ENCODE results near the gene PPIF.

PPIF gene

DNA sequence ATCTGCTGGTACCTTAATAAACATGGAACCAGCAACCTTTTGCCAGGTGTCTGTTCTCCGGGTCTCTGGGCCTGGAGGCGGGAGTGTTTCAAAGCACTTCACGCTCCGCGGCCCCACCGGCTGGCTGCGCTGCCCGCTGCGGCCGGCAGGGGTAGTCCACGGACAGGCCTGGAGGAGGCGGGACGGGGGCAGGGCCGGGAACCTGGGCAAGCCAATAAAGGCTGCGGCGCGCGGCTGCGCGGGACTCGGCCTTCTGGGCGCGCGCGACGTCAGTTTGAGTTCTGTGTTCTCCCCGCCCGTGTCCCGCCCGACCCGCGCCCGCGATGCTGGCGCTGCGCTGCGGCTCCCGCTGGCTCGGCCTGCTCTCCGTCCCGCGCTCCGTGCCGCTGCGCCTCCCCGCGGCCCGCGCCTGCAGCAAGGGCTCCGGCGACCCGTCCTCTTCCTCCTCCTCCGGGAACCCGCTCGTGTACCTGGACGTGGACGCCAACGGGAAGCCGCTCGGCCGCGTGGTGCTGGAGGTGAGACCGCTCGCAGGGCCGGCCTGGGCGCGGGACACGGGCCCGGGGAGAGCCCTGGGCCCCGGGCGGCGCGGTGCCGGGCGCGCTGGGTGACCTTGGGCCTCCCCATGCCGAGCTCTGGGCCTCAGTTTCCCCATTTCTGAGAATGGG is at the start of gene PPIF:
Gene PPIF, plus strand, starts transcription at position 244 of the 668 bp plus-strand sequence. Its CDS starts 80 bp downstream, at position 324.
- POLR2A ChIA-PET = interaction anchor here (0.7 to 2.0 kb wide), 5 partner anchors 11 to 140 kb away, joined by 3 to 7 read pairs (median 5); no protein-coding TSS in a partner anchor
- peak; percentile 61 for TF ChIP-seq LEF1 (IDR thresholded peaks at IDR 0.05; ENCODE audit: borderline replicate concordance)
- no peak for TF ChIP-seq FOXM1 (IDR thresholded peaks at IDR 0.05; ENCODE audit: borderline replicate concordance)
- TF ChIP-seq SUZ12 (IDR thresholded peaks at IDR 0.05) = no peak
- TF ChIP-seq ELF4 (IDR thresholded peaks at IDR 0.05) = no peak
- TF ChIP-seq FOXK2 (IDR thresholded peaks at IDR 0.05) = no peak
- TF ChIP-seq HDGF (IDR thresholded peaks at IDR 0.05; ENCODE audit: borderline replicate concordance) = no peak
- peak; percentile 95 for DNase-seq (ENCODE audit: extremely low spot score)
- CTCF ChIA-PET = no interaction called here

DNA sequence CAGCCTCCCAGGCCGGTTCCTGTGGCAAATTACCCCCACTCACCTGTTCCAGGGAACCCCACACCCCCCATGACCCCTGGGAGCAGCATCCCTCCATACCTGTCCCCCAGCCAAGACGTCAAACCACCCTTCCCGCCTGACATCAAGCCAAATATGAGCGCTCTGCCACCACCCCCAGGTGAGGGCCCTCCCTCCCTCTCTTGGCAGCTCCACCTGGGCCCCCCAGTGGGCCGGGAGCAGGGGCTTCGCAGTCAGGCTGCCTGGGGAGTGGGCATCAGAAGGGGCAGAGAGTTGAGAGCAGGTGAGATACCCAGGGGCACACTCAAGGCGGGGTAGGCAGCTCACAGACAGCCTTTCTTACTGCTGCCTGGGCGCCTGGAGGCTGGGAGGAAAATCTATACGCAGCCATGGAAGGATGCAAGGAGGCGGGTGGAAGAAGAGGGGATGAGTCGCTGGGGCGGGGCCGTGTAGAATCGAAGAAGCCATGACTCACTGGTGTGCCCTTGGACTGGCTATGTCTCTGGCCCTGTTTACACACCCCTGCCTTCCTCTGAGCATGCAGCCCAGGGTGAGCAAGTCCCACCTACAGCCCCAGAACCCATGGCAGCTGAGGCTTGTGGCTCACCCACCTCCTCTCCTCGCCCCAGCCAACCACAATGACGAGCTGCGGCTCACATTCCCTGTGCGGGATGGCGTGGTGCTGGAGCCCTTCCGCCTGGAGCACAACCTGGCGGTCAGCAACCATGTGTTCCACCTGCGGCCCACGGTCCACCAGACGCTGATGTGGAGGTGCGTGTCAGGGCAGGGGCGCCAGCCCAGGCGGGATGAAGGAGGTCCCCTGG is 48.6 kb upstream of the PPIF start:
- POLR2A ChIA-PET = no interaction called here
- CTCF ChIA-PET = no interaction called here
- no peak for TF ChIP-seq FOXA1 (IDR thresholded peaks at IDR 0.05)
- no peak for TF ChIP-seq TARDBP (IDR thresholded peaks at IDR 0.05)
- TF ChIP-seq ARNT (IDR thresholded peaks at IDR 0.05) = no peak
- TF ChIP-seq L3MBTL2 (conservative IDR thresholded peaks at IDR 0.05) = no peak
- TF ChIP-seq ELF4 (IDR thresholded peaks at IDR 0.05) = no peak
- no peak for TF ChIP-seq CTBP1 (IDR thresholded peaks at IDR 0.05; ENCODE audit: borderline replicate concordance)
- TF ChIP-seq NFRKB (IDR thresholded peaks at IDR 0.05) = no peak
- no peak for TF ChIP-seq SP1 (IDR thresholded peaks at IDR 0.05)
- TF ChIP-seq LEF1 (IDR thresholded peaks at IDR 0.05; ENCODE audit: borderline replicate concordance) = no peak
- peak; percentile 19 for DNase-seq (ENCODE audit: extremely low spot score)

DNA sequence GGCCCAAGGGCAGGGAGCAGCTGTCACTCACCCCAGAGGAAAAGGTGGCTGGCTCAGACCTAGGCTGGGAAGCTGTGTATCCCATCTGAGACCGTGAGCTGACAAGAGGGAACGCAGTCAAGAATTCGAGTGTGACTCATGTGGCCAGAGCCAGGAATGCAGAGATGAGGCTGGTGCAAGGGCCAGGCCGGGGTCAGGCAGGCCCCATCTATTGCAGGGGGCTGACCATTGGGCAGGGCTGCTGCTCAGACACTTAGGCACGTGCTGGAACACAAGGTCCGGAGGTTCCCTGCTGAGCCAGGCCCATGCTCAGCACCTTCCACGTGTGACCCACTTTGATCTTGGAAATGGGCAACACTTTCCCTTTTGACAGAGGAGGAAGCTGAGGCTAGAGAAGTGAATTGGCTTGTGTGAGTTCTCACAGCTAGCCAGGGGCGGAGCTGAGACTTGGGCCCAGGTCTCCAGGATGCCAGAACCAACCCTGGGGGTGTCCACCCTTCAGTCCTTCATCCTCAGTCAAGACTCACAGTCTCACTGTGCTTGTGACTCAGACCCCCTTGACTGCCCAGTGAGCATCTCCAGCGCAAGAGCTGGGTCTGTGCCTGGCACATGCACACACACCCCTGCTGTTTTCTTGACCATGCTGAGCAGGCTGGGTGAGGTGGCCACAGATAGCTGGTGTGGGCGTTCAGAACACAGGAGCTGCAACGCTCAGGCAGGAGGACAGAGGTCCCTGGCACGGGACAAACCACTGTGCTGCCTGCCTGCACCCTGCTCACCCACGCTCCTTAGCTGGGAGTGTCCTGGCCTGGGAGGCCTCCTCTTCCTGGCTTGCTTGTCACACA is 47.6 kb upstream of the PPIF start:
- ChIA-PET POLR2A (no interaction called here), CTCF (no interaction called here)
- no peak for DNase-seq (ENCODE audit: extremely low spot score)
- TF ChIP-seq ELF4 (IDR thresholded peaks at IDR 0.05) (no peak), L3MBTL2 (conservative IDR thresholded peaks at IDR 0.05) (no peak), BHLHE40 (IDR thresholded peaks at IDR 0.05; ENCODE audit: borderline replicate concordance) (no peak), FOXK2 (IDR thresholded peaks at IDR 0.05) (no peak), CTBP1 (IDR thresholded peaks at IDR 0.05; ENCODE audit: borderline replicate concordance) (no peak), HDGF (IDR thresholded peaks at IDR 0.05; ENCODE audit: borderline replicate concordance) (no peak), TARDBP (IDR thresholded peaks at IDR 0.05) (no peak), ZNF384 (IDR thresholded peaks at IDR 0.05) (no peak), SP1 (IDR thresholded peaks at IDR 0.05) (no peak), LEF1 (IDR thresholded peaks at IDR 0.05; ENCODE audit: borderline replicate concordance) (no peak), FOXM1 (IDR thresholded peaks at IDR 0.05; ENCODE audit: borderline replicate concordance) (no peak), NFRKB (IDR thresholded peaks at IDR 0.05) (no peak), SUZ12 (IDR thresholded peaks at IDR 0.05) (no peak), FOXA1 (IDR thresholded peaks at IDR 0.05) (no peak)
- TF ChIP-seq, protein P1, sequence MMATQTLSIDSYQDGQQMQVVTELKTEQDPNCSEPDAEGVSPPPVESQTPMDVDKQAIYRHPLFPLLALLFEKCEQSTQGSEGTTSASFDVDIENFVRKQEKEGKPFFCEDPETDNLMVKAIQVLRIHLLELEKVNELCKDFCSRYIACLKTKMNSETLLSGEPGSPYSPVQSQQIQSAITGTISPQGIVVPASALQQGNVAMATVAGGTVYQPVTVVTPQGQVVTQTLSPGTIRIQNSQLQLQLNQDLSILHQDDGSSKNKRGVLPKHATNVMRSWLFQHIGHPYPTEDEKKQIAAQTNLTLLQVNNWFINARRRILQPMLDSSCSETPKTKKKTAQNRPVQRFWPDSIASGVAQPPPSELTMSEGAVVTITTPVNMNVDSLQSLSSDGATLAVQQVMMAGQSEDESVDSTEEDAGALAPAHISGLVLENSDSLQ (IDR thresholded peaks at IDR 0.05) = no peak

DNA sequence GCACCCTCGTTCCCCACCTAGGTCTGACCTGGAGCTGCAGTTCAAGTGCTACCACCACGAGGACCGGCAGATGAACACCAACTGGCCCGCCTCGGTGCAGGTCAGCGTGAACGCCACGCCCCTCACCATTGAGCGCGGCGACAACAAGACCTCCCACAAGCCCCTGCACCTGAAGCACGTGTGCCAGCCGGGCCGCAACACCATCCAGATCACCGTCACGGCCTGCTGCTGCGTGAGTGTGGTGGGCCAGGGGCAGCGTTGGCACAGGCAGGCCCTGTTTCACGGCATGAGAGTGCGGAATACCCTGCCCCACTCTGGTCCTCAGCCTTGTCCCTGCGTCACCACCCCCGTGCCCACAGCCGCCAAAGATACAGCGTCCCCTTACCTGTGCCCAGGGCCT is 46.6 kb upstream of the PPIF start:
- CTCF ChIA-PET = no interaction called here
- POLR2A ChIA-PET = no interaction called here
- no peak for DNase-seq (ENCODE audit: extremely low spot score)
- TF ChIP-seq ARNT (IDR thresholded peaks at IDR 0.05) (no peak), FOXK2 (IDR thresholded peaks at IDR 0.05) (no peak), L3MBTL2 (conservative IDR thresholded peaks at IDR 0.05) (no peak), CTBP1 (IDR thresholded peaks at IDR 0.05; ENCODE audit: borderline replicate concordance) (no peak), SP1 (IDR thresholded peaks at IDR 0.05) (no peak), ELF4 (IDR thresholded peaks at IDR 0.05) (no peak), ZNF384 (IDR thresholded peaks at IDR 0.05) (no peak), FOXM1 (IDR thresholded peaks at IDR 0.05; ENCODE audit: borderline replicate concordance) (no peak), SUZ12 (IDR thresholded peaks at IDR 0.05) (no peak), HDGF (IDR thresholded peaks at IDR 0.05; ENCODE audit: borderline replicate concordance) (no peak), BHLHE40 (IDR thresholded peaks at IDR 0.05; ENCODE audit: borderline replicate concordance) (no peak), LEF1 (IDR thresholded peaks at IDR 0.05; ENCODE audit: borderline replicate concordance) (no peak), FOXA1 (IDR thresholded peaks at IDR 0.05) (no peak), NFRKB (IDR thresholded peaks at IDR 0.05) (no peak), TARDBP (IDR thresholded peaks at IDR 0.05) (no peak)
- TF ChIP-seq, protein P1 (IDR thresholded peaks at IDR 0.05) = no peak

DNA sequence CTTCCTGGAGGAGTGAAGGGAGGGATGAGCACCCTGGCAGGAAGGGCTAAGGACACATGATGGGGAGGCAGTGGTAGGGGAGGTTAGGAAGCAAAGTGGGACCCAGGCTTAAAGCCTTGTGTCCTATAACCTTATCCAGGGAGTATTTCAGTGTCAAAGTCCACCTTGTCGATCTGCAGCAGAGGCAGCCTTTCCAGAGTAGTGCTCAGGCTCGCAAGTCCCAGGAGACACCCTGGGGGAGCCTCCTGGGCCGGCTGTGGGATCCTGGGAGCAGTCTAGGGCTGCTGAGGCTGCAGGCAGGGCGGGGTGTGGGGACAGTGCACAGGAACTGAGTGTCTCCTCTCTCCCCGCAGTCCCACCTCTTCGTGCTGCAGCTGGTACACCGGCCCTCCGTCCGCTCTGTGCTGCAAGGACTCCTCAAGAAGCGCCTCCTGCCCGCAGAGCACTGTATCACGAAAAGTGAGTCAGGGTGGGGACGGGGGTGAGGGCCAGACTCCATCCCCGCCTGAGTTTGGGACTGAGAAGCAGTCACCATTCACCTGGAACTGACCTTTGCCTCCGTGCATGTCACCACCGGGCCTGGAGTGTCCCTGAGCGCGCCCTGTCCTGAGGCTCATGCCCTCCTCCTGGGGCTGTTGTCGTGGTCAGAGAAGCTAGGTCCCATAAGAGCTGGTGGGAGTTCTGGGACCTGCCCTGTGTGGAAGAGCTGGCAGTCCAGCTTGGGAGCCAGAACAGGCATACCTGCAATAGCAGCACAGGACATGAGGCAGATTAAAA is 45.3 kb upstream of the PPIF start:
- no peak for DNase-seq (ENCODE audit: extremely low spot score)
- ChIA-PET CTCF (no interaction called here), POLR2A (no interaction called here)
- TF ChIP-seq TARDBP (IDR thresholded peaks at IDR 0.05) (no peak), ARNT (IDR thresholded peaks at IDR 0.05) (no peak), SP1 (IDR thresholded peaks at IDR 0.05) (no peak), HDGF (IDR thresholded peaks at IDR 0.05; ENCODE audit: borderline replicate concordance) (no peak), FOXK2 (IDR thresholded peaks at IDR 0.05) (no peak), SUZ12 (IDR thresholded peaks at IDR 0.05) (no peak), FOXA1 (IDR thresholded peaks at IDR 0.05) (no peak)
